Activated T-helper 2 cell treated with anti-CD3 and anti-CD28 coated beads, Interferon-gamma antibody, Interleukin-2, Interleukin-4, amounts not matched to agents 10 μg/mL and 5 μg/mL and 100 μg/mL, durations not matched to agents 14 hours and 24 hours and 36 hours (primary cell): ENCODE results near the gene STK11IP. TPM values are rescaled to one million over a fixed set of nuclear protein-coding genes. Genes with fewer than 3 reads are reported as not detected.

Experiments used
- total RNA-seq: library from RNA; stranded (reverse); gene quantifications from 2 replicates; pipeline ENCODE4 v1.2.3, GENCODE V29; 2022

Gene STK11IP
- total RNA-seq, 1 donor from 2014 or later: 32.5 TPM

Other genes starting within 250 kb of the STK11IP start
- gene DNPEP, start 209.9 kb upstream of the STK11IP start, total RNA-seq: 117 and 120 TPM in 2 replicates
- gene DES, start 179.5 kb upstream of the STK11IP start, total RNA-seq: not detected in 2 replicates
- not detected in 2 replicates for gene SPEG, start 163.0 kb upstream of the STK11IP start, total RNA-seq
- 52.0 and 52.9 TPM in 2 replicates for gene GMPPA, start 99.0 kb upstream of the STK11IP start, total RNA-seq
- not detected in 2 replicates for gene ASIC4, start 83.4 kb upstream of the STK11IP start, total RNA-seq
- 40.2 and 41.9 TPM in 2 replicates for gene CHPF, start 54.0 kb upstream of the STK11IP start, total RNA-seq
- 3.8 and 4.9 TPM in 2 replicates for gene TMEM198, start 53.8 kb upstream of the STK11IP start, total RNA-seq
- 0.37 and 0.59 TPM in 2 replicates for gene OBSL1, start 26.3 kb upstream of the STK11IP start, total RNA-seq
- not detected in 2 replicates for gene INHA, start 25.5 kb upstream of the STK11IP start, total RNA-seq
- 0.07 and 0.14 TPM in 2 replicates for gene SLC4A3, start 29.8 kb downstream of the STK11IP start, total RNA-seq